ENCODE measurements around the gene ZNF593. TPM values are rescaled to one million over a fixed set of nuclear protein-coding genes. Genes with fewer than 3 reads are reported as not detected.

ZNF593 gene
- total and polyA plus RNA-seq, 2 of the 13 experiments (the other 11 are each of a cell fraction or from before 2014, with no cell fraction given), result 37.3 to 55.8 TPM

- Histone ChIP-seq H3K4me1 (ENCODE audit: insufficient read depth, low read length) (peaks cover 17% of the 10 kb centered on the region), H3K9me3 (ENCODE audit: low read length) (no peaks in the 10 kb centered on the region), H3K4me3 (replicated peaks in 1 of 3; ENCODE audit: insufficient read depth in 1 of 3, low read depth in 2 of 3, low read length in 3 of 3) (no peak overlapping the region), H3K27ac (ENCODE audit: extremely low read length, insufficient read depth, low read length) (no peak overlapping the region), H2AFZ (ENCODE audit: low read length) (no peak overlapping the region), H4K20me1 (ENCODE audit: insufficient read depth, low read length) (no peaks in the 10 kb centered on the region), H3K27me3 (ENCODE audit: control insufficient read depth in 1 of 2, insufficient read depth in 2 of 2, low read length in 2 of 2) (peaks cover 10 to 48% of the 10 kb centered on the region in 2 experiments; a peak in 3 of 5 replicates), H3K79me2 (ENCODE audit: insufficient read depth, low read length) (no peaks in the 10 kb centered on the region), H3K4me2 (ENCODE audit: low read depth, low read length) (no peak overlapping the region), H3K36me3 (replicated peaks in 1 of 2; ENCODE audit: control insufficient read depth in 1 of 2, insufficient read depth in 2 of 2, low read length in 2 of 2) (no peaks in the 10 kb centered on the region), H3K9ac (ENCODE audit: insufficient read depth, low read depth, low read length) (no peak overlapping the region)
- intact Hi-C loops (cut with micrococcal nuclease; ENCODE audit: unreplicated experiment), result no loop called here
- no TSS peak for BruUV-seq (replicated peaks)
- no peak for DNase-seq (ENCODE audit: low spot score)
- CTCF ChIA-PET (ENCODE audit: low intra/inter-chr PET ratio, low total read pairs), result no interaction called here
- FAIRE-seq, result no peak
- 50% methylated on average over 7 of the region's 9 CpGs for WGBS (ENCODE audit: low lambda C conversion rate)
- in situ Hi-C loops (cut with HindIII; ENCODE audit: extremely low pct_ligation_motif_present, low pct_unique_long_range_greater_than_20kb), result loop anchor here (10.0 kb wide), 1 partner anchor 50 kb away; no protein-coding TSS in a partner anchor
- ATAC-seq, result no peak
- no peak for TF ChIP-seq TOPORS (CRISPR knock-in tag; IDR thresholded peaks at IDR 0.05)
- no peak for TF ChIP-seq SRSF9 (IDR thresholded peaks at IDR 0.05; ENCODE audit: borderline replicate concordance, insufficient read depth, low read depth, low read length, poor library complexity, severe bottlenecking)
- TF ChIP-seq ZNF629 (CRISPR knock-in tag; conservative IDR thresholded peaks at IDR 0.05), result no peak
- no peak for TF ChIP-seq ZNF558 (CRISPR knock-in tag; IDR thresholded peaks at IDR 0.05; ENCODE audit: borderline replicate concordance)
- TF ChIP-seq PRMT3 (CRISPR knock-in tag; IDR thresholded peaks at IDR 0.05; ENCODE audit: borderline replicate concordance, low read depth), result no peak
- TF ChIP-seq FOXM1 (CRISPR knock-in tag; IDR thresholded peaks at IDR 0.05), result no peak
- TF ChIP-seq RBFOX2 (IDR thresholded peaks at IDR 0.05; ENCODE audit: low read depth, low read length), result no peak
- no peak for TF ChIP-seq ZNF17 (CRISPR knock-in tag; IDR thresholded peaks at IDR 0.05)
- TF ChIP-seq ATRX (CRISPR knock-in tag; IDR thresholded peaks at IDR 0.05; ENCODE audit: borderline replicate concordance), result no peak
- POLR2A ChIA-PET, result no interaction called here
These were observed 15.0 kb upstream of the ZNF593 start for GRCh38 chr1:26154750-26155149.
